Endothelial cell (in vitro differentiated cells): ENCODE results near the gene SS18L1. TPM values are rescaled to one million over a fixed set of nuclear protein-coding genes. Genes with fewer than 3 reads are reported as not detected.
A peak's percentile ranks its signal among the peaks of the same experiment; 100 is the strongest.
"Not testable (repeated sequence)": the region's sequence is repeated elsewhere in the genome, so short reads cannot be mapped to it uniquely, and the experiment has no call there.

Experiments used
- DNase-seq: peaks from one replicate; pipeline ENCODE4 v3.0.0; 2021; ENCODE audit warnings: low spot score
- H3K27ac Mint-ChIP-seq: one replicate; pipeline ENCODE4 v1.8.0; 2021; ENCODE audit warnings: mixed read lengths, inconsistent platforms; ENCODE audit not compliant: unreplicated experiment
- H3K27me3 Mint-ChIP-seq: one replicate; pipeline ENCODE4 v1.8.0; 2021; ENCODE audit warnings: mild to moderate bottlenecking, moderate library complexity, mixed read lengths, inconsistent platforms; ENCODE audit not compliant: unreplicated experiment
- H3K36me3 Mint-ChIP-seq: one replicate; pipeline ENCODE4 v1.8.0; 2021; ENCODE audit warnings: mild to moderate bottlenecking, low read depth, mixed read lengths, inconsistent platforms; ENCODE audit not compliant: unreplicated experiment
- H3K4me1 Mint-ChIP-seq: one replicate; pipeline ENCODE4 v1.8.0; 2021; ENCODE audit warnings: mild to moderate bottlenecking, mixed read lengths, inconsistent platforms; ENCODE audit not compliant: unreplicated experiment
- H3K4me3 Mint-ChIP-seq: one replicate; pipeline ENCODE4 v1.8.0; 2021; ENCODE audit warnings: mild to moderate bottlenecking, mixed read lengths, inconsistent platforms; ENCODE audit not compliant: unreplicated experiment
- H3K9me3 Mint-ChIP-seq: one replicate; pipeline ENCODE4 v1.8.0; 2021; ENCODE audit warnings: mixed read lengths, inconsistent platforms; ENCODE audit not compliant: unreplicated experiment
- total RNA-seq: library from RNA; stranded (reverse); fragmentation: NEBNext Ultra II Directional; extraction: Animal tissue kit (Norgen Biotek cat#: 25700); gene quantifications from one replicate; pipeline ENCODE4 v1.2.1, GENCODE V29; 2021; ENCODE audit not compliant: unreplicated experiment
- TF ChIP-seq, protein P1 (sequence below): fragments of 200-600 bp; sonication (generic); IDR thresholded peaks from one replicate; pipeline ENCODE4 v1.5.0; 2021; ENCODE audit warnings: antibody characterized with exemption; ENCODE audit not compliant: unreplicated experiment

SS18L1 gene
- total RNA-seq, 1 donor from 2014 or later = 17.5 TPM

DNA sequence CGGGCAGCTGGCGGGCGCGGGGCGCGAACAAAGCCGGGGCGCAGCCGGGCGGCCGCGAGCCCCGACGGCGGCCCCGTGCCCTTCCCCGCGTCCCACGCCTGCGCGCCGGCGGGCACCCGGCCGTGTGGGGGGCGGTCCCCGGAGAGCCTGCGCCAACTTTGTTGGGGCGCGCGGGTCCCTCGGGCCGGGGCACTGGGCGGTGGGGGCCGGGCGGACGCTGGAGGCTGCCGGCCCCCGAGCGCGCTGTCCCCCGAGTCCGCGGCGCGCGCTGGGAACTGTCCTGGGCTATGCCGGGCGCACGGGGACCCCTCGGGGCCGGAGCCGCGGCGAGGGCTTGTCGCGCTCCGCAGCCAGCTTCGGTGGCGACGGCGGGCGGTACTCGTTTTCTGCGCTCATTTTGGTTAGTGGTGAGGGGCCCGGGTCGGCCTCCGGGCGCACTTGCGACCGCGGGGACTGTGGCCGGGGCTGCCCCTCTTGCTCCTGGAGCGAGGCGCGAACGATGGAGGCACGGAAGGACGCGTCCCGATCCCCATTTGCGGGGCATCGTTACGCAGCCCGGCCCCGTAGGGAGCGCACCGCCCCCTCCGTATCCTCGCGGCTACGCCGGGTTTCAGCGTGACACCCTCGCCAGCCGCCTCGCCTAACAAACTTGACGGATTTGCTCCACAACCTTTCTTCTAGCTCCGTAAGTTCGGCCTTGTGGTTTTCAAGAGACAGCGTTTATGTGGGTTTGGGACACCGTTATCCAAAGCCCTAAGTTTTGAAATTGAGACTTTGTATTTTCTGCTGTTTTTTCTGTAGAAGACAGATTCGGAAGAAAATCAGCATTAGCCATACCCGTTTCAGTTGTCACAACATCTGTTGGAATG lies 622 bp downstream of the SS18L1 start:
- peaks cover 34% of the 10 kb centered on the region for H3K4me1 Mint-ChIP-seq
- peak overlapping the region; percentile 96 for H3K4me3 Mint-ChIP-seq
- H3K27ac Mint-ChIP-seq = peak overlapping the region; percentile 75
- TF ChIP-seq, protein P1, sequence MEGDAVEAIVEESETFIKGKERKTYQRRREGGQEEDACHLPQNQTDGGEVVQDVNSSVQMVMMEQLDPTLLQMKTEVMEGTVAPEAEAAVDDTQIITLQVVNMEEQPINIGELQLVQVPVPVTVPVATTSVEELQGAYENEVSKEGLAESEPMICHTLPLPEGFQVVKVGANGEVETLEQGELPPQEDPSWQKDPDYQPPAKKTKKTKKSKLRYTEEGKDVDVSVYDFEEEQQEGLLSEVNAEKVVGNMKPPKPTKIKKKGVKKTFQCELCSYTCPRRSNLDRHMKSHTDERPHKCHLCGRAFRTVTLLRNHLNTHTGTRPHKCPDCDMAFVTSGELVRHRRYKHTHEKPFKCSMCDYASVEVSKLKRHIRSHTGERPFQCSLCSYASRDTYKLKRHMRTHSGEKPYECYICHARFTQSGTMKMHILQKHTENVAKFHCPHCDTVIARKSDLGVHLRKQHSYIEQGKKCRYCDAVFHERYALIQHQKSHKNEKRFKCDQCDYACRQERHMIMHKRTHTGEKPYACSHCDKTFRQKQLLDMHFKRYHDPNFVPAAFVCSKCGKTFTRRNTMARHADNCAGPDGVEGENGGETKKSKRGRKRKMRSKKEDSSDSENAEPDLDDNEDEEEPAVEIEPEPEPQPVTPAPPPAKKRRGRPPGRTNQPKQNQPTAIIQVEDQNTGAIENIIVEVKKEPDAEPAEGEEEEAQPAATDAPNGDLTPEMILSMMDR = no peak
- H3K9me3 Mint-ChIP-seq = no peaks in the 10 kb centered on the region
- peaks cover 15% of the 10 kb centered on the region for H3K36me3 Mint-ChIP-seq
- peak; percentile 53 for DNase-seq
- H3K27me3 Mint-ChIP-seq = peaks cover 22% of the 10 kb centered on the region

DNA sequence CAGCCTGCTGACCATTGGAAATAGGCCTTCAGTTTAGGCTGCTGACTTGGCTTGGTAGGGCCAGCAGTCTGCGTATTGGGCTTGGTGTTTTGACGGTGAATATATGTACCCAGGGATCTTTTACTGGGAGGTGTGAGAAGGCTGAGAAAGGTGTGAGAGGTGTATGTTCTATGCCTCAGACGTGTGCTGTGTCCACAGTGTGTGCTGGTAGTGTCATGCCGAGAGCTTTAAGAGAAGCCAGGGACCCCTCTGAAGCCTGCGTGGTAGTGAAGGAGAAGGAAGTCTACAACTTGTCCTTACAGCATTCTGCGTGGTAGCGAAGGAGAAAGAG lies 2.1 kb downstream of the SS18L1 start:
- Mint-ChIP-seq H3K36me3 (peaks cover 9% of the 10 kb centered on the region), H3K4me3 (peak overlapping the region; percentile 52), H3K27me3 (peaks cover 24% of the 10 kb centered on the region), H3K27ac (no peak overlapping the region), H3K4me1 (peaks cover 33% of the 10 kb centered on the region), H3K9me3 (no peaks in the 10 kb centered on the region)
- DNase-seq = no peak
- TF ChIP-seq, protein P1 = no peak

DNA sequence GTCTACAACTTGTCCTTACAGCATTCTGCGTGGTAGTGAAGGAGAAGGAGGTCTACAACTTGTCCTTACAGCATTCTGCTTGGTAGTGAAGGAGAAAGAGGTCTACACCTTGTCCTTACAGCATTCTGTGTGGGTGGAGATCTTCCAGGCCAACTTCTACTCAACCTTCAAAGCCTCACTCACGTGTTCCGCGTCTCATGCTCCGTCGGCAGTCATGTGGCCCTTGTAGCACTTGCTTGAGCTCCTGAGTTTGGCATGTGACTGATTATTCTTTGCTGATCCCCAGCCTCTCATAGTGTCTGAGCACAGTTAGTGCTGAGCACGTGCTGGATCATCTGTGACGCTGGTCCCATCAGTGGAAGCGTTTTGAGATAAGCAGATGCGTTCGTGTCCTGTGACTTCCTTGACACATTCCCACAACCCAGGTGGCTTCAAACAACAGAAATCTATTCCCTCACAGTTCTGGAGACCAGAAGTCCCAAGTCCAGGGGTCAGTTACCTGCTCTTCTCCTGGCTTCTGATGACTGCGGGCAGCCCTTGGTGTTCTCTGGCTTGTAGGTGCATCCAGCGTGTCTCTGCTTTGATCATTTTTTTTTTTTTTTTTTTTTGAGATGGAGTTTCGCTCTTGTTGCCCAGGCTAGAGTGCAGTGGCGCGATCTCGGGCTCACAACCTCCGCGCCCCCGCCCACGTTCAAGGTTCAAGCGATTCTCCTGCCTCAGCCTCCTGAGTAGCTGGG lies 2.6 kb downstream of the SS18L1 start:
- Mint-ChIP-seq H3K27me3 (peaks cover 22% of the 10 kb centered on the region), H3K9me3 (no peaks in the 10 kb centered on the region), H3K4me3 (peak overlapping the region; percentile 52), H3K36me3 (peaks cover 9% of the 10 kb centered on the region), H3K27ac (no peak overlapping the region), H3K4me1 (peaks cover 31% of the 10 kb centered on the region)
- TF ChIP-seq, protein P1 = no peak
- DNase-seq = no peak

DNA sequence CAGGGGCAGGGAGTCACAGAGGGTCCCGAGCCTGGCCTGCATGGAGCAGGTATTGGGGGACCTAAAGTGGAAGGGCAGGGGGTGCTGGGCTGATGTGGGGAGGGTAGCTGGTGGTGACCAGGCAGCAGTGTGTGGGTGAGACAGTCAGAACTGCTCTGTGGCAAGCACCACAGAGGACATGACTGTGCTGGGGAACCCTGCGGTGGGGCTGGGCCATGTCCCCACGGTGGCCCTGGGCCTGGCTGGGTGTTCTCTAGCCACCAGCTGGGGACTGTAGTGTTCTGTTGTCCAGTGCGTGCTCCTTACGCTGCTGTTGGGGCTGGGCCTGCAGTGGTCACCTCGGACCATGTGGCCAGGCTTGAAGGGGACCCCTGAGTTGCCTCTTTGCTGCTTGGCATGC lies 3.6 kb downstream of the SS18L1 start:
- Mint-ChIP-seq H3K27ac (no peak overlapping the region), H3K27me3 (peaks cover 20% of the 10 kb centered on the region), H3K4me1 (peaks cover 22% of the 10 kb centered on the region), H3K36me3 (peaks cover 9% of the 10 kb centered on the region), H3K9me3 (no peaks in the 10 kb centered on the region), H3K4me3 (no peak overlapping the region)
- DNase-seq = no peak
- TF ChIP-seq, protein P1 = no peak

DNA sequence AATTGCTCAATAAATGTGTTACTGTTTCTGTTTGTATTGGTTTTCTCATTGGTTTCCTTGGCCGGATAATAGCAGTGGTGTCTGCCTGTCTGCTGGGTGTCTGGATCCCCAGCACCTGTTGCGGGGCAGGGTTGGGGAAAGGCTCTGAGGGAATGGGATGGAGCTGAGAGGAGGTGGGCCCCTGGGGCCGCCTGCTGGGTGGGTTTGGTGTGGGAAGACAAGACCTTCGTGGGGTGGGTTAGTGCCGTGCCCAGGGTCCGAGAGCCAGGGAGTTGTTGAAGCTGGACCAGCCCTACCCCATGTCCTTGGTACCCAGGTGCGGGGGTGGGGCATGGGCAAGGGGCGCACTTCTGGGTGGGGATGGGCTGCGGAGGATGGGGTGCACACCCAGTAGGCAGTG lies 4.0 kb downstream of the SS18L1 start:
- TF ChIP-seq, protein P1 = no peak
- peaks cover 21% of the 10 kb centered on the region for H3K4me1 Mint-ChIP-seq
- peaks cover 10% of the 10 kb centered on the region for H3K36me3 Mint-ChIP-seq
- DNase-seq = no peak
- no peak overlapping the region for H3K27ac Mint-ChIP-seq
- peaks cover 17% of the 10 kb centered on the region for H3K27me3 Mint-ChIP-seq
- H3K4me3 Mint-ChIP-seq = no peak overlapping the region
- H3K9me3 Mint-ChIP-seq = no peaks in the 10 kb centered on the region

DNA sequence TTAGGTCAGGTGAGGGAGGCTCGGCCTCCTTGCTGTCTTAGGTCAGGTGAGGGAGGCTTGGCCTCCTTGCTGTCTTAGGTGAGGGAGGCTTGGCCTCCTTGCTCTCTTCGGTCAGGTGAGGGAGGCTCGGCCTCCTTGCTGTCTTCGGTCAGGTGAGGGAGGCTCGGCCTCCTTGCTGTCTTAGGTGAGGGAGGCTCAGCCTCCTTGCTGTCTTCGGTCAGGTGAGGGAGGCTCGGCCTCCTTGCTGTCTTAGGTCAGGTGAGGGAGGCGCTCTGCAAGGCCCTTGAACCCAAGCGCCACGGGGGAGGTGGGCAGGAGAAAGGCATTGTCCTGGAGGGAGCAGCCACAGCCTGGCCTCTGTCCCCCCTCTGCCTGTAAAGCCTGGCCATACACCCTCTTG lies 4.8 kb downstream of the SS18L1 start:
- H3K4me3 Mint-ChIP-seq, DNase-seq, H3K9me3 Mint-ChIP-seq, H3K27ac Mint-ChIP-seq: not testable (repeated sequence)
- Mint-ChIP-seq H3K4me1 (peaks cover 26% of the 10 kb centered on the region), H3K36me3 (peaks cover 17% of the 10 kb centered on the region), H3K27me3 (peaks cover 18% of the 10 kb centered on the region)
